ENCODE measurements around the gene KIF13A.

KIF13A gene

DNA sequence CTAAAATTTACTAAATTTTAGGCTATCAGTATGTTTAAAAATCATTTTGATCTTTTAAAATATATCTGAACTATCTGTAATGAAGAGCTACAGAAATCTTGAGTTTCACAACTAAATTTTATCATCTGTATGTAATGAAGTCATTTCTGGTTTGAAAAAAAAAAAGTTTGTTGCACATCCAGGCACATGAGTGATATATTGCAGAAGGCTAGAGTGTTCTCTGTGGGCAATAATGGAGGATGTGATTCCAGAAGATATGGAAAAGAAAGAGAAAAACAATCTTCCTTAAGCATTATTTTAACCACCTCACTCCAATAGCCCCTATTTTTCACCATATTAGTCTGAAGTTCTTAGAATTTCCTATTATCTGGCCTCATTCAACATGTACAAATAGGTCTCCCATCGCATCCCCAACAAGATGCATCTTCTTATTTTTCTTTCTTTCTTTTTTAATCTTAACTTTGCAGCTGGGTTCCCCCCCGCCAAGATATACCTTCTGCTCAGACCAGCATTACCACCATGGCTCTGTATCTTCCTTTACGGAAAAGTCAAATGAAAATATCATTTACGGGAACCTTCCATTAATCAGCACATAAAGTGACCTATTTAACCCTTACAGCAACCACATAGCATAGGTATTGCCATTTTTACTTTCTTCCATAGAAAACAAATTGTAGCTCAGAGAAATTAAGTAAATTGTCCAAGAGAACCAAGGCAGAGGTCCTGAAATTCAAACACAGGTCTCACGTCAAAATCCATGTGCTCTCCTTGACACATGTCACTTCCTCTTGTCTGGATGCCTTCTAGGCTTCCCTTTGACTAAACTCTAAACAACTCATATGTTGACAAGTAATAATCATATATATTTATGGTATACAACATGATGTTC is 116.9 kb downstream of the KIF13A start:
- DNase-seq = no peak
- H3K4me1 Mint-ChIP-seq = peaks cover 9% of the 10 kb centered on the region
- H3K9me3 Mint-ChIP-seq = no peaks in the 10 kb centered on the region
- H3K36me3 Mint-ChIP-seq (ENCODE audit: low read depth) = no peaks in the 10 kb centered on the region
- no peaks in the 10 kb centered on the region for H3K27me3 Mint-ChIP-seq (ENCODE audit: low read depth, poor library complexity)
- no peak overlapping the region for H3K27ac Mint-ChIP-seq
- TF ChIP-seq, protein P1, sequence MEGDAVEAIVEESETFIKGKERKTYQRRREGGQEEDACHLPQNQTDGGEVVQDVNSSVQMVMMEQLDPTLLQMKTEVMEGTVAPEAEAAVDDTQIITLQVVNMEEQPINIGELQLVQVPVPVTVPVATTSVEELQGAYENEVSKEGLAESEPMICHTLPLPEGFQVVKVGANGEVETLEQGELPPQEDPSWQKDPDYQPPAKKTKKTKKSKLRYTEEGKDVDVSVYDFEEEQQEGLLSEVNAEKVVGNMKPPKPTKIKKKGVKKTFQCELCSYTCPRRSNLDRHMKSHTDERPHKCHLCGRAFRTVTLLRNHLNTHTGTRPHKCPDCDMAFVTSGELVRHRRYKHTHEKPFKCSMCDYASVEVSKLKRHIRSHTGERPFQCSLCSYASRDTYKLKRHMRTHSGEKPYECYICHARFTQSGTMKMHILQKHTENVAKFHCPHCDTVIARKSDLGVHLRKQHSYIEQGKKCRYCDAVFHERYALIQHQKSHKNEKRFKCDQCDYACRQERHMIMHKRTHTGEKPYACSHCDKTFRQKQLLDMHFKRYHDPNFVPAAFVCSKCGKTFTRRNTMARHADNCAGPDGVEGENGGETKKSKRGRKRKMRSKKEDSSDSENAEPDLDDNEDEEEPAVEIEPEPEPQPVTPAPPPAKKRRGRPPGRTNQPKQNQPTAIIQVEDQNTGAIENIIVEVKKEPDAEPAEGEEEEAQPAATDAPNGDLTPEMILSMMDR (IDR thresholded peaks at IDR 0.05) = no peak
- H3K4me3 Mint-ChIP-seq = no peak overlapping the region

GRCh38 chr6:17869753-17870050 is 117.7 kb downstream of the KIF13A start:
- Mint-ChIP-seq H3K9me3 (no peaks in the 10 kb centered on the region), H3K36me3 (ENCODE audit: low read depth) (no peaks in the 10 kb centered on the region), H3K27me3 (ENCODE audit: low read depth, poor library complexity) (peaks cover 2% of the 10 kb centered on the region), H3K27ac (no peak overlapping the region), H3K4me3 (no peak overlapping the region), H3K4me1 (peaks cover 11% of the 10 kb centered on the region)
- TF ChIP-seq, protein P1 (IDR thresholded peaks at IDR 0.05) = no peak
- no peak for DNase-seq

DNA sequence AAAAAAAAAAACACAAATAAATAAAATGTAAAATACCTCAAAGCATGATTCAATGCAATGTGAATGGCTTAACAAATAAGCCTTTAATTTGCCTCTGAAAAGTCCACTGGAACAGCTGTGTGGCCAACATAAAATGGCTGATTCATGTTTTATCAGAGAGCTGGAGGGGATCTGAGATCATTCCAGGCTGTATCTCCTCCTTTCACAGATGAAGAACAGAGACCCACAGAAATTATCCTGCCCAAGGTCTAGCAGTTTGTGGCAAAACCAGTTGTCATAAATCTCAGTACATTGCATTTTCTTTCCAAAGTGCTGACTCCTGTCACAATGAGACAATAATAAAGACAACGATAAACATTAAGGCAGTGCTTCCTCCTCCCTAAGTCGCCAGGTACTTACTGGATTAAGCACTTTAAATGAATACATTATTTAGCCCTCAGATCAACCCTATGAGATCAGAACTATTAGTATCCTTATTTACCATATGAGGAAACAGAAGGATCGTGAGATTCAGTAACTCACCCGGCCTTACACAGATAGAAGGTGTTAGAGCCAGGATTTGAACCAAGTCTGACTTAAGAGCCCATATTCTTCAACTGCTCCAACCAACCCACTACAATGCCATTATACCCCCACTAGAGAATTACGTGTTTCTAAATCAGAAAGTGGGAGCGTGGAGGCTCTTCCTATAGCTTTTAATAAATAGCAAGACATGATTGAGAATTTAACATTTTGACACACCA is 118.3 kb downstream of the KIF13A start:
- Mint-ChIP-seq H3K9me3 (no peaks in the 10 kb centered on the region), H3K36me3 (ENCODE audit: low read depth) (no peaks in the 10 kb centered on the region), H3K27me3 (ENCODE audit: low read depth, poor library complexity) (peaks cover 3% of the 10 kb centered on the region), H3K4me1 (peaks cover 12% of the 10 kb centered on the region), H3K4me3 (no peak overlapping the region), H3K27ac (no peak overlapping the region)
- DNase-seq = no peak
- TF ChIP-seq, protein P1 (IDR thresholded peaks at IDR 0.05) = no peak

GRCh38 chr6:17867880-17868279 is 119.6 kb downstream of the KIF13A start:
- no peaks in the 10 kb centered on the region for H3K36me3 Mint-ChIP-seq (ENCODE audit: low read depth)
- H3K4me3 Mint-ChIP-seq = no peak overlapping the region
- peaks cover 17% of the 10 kb centered on the region for H3K4me1 Mint-ChIP-seq
- peaks cover 3% of the 10 kb centered on the region for H3K27me3 Mint-ChIP-seq (ENCODE audit: low read depth, poor library complexity)
- TF ChIP-seq, protein P1 (IDR thresholded peaks at IDR 0.05) = no peak
- no peaks in the 10 kb centered on the region for H3K9me3 Mint-ChIP-seq
- no peak for DNase-seq
- H3K27ac Mint-ChIP-seq = no peak overlapping the region

- H3K4me3 Mint-ChIP-seq = no peak overlapping the region
- no peaks in the 10 kb centered on the region for H3K36me3 Mint-ChIP-seq (ENCODE audit: low read depth)
- TF ChIP-seq, protein P1 (IDR thresholded peaks at IDR 0.05) = no peak
- no peak overlapping the region for H3K27ac Mint-ChIP-seq
- H3K4me1 Mint-ChIP-seq = peaks cover 17% of the 10 kb centered on the region
- peaks cover 3% of the 10 kb centered on the region for H3K27me3 Mint-ChIP-seq (ENCODE audit: low read depth, poor library complexity)
- no peak for DNase-seq
- no peaks in the 10 kb centered on the region for H3K9me3 Mint-ChIP-seq
Observed at GRCh38 chr6:17866876-17867444, 120.5 kb downstream of the KIF13A start.
